ENCODE data around the gene RPE. TPM values are rescaled to one million over a fixed set of nuclear protein-coding genes. Genes with fewer than 3 reads are reported as not detected.

RPE gene
- total and polyA plus RNA-seq, 2 donors (not counting 1 experiment from before 2014, with no cell fraction given), result 16.3 to 47.8 TPM

DNA sequence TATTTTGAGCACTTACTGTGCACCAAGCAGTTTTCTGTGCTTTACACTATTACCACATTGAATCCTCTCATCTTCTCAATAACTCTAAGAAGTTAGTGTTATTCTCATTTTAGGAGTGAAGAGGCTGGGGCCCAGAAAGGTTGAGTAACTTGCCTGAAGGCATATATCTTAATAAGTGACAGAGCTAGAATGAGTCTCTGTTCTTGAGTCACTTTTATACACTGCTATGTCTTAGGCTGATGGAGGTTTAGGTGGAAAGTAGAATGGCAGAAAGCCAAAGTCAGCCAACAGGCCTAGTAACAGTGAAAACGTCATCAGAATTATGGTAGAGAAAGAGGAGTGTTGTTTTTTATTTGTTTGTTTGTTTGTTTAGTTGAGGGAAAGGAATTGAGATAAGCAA, 27.9 kb upstream of the RPE start:
- DNase-seq, result no peak
- no peak overlapping the region for H3K27ac Mint-ChIP-seq
- intact Hi-C loops (cut with micrococcal nuclease), result no loop called here
- peaks cover 19% of the 10 kb centered on the region for H3K27me3 Mint-ChIP-seq
- H3K4me1 Mint-ChIP-seq, result no peaks in the 10 kb centered on the region
- Histone ChIP-seq H3K36me3 (replicated peaks in 1 of 2; ENCODE audit: control extremely low read depth in 1 of 2, control insufficient read depth in 1 of 2, extremely low read depth in 1 of 2, insufficient read depth in 2 of 2, low read length in 1 of 2) (no peaks in the 10 kb centered on the region), H3K79me2 (ENCODE audit: control insufficient read depth, insufficient read depth, low read length) (no peaks in the 10 kb centered on the region), H3K4me2 (replicated peaks; ENCODE audit: low read depth, low read length, poor library complexity, severe bottlenecking) (no peak overlapping the region), H3K9me3 (ENCODE audit: control extremely low read depth in 1 of 3, control insufficient read depth in 2 of 3, insufficient read depth in 1 of 3, low read length in 2 of 3) (no peaks in the 10 kb centered on the region), H4K20me1 (ENCODE audit: control insufficient read depth, insufficient read depth, low read length, poor library complexity, severe bottlenecking) (no peaks in the 10 kb centered on the region), H2AFZ (ENCODE audit: insufficient read depth, low read depth, low read length, poor library complexity, severe bottlenecking) (no peak overlapping the region), H3K27ac (ENCODE audit: low read length in 2 of 2) (no peak overlapping the region), H3K9ac (ENCODE audit: low read length) (no peak overlapping the region), H3K4me3 (ENCODE audit: control extremely low read depth in 1 of 5, extremely low read depth in 1 of 5, insufficient read depth in 1 of 5, low read depth in 2 of 5, low read length in 4 of 5) (no peak overlapping the region), H3K4me1 (ENCODE audit: control insufficient read depth in 2 of 2, insufficient read depth in 2 of 2, low read length in 2 of 2) (no peaks in the 10 kb centered on the region), H3K27me3 (replicated peaks in 1 of 4; ENCODE audit: control extremely low read depth in 1 of 4, control insufficient read depth in 3 of 4, insufficient read depth in 4 of 4, low read length in 3 of 4) (peaks cover 0 to 5% (median 0%) of the 10 kb centered on the region in 4 experiments)
- H3K4me3 Mint-ChIP-seq, result no peak overlapping the region
- H3K9me3 Mint-ChIP-seq (ENCODE audit: insufficient read depth), result no peaks in the 10 kb centered on the region
- no peak for ATAC-seq (ENCODE audit: low read depth)
- WGBS (ENCODE audit: insufficient coverage), result 67% methylated on average over 1 of the region's 1 CpG
- POLR2A ChIA-PET, result no interaction called here
- TF ChIP-seq, protein P1, sequence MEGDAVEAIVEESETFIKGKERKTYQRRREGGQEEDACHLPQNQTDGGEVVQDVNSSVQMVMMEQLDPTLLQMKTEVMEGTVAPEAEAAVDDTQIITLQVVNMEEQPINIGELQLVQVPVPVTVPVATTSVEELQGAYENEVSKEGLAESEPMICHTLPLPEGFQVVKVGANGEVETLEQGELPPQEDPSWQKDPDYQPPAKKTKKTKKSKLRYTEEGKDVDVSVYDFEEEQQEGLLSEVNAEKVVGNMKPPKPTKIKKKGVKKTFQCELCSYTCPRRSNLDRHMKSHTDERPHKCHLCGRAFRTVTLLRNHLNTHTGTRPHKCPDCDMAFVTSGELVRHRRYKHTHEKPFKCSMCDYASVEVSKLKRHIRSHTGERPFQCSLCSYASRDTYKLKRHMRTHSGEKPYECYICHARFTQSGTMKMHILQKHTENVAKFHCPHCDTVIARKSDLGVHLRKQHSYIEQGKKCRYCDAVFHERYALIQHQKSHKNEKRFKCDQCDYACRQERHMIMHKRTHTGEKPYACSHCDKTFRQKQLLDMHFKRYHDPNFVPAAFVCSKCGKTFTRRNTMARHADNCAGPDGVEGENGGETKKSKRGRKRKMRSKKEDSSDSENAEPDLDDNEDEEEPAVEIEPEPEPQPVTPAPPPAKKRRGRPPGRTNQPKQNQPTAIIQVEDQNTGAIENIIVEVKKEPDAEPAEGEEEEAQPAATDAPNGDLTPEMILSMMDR (IDR thresholded peaks at IDR 0.05), result no peak
- TF ChIP-seq EZH2 (IDR thresholded peaks at IDR 0.05; ENCODE audit: borderline replicate concordance, insufficient read depth, low read depth, low read length, poor library complexity, severe bottlenecking), result no peak
- CTCF ChIA-PET, result interaction anchor here (12.3 kb wide), 1 partner anchor 223 kb away, joined by 211 read pairs; no protein-coding TSS in a partner anchor

DNA sequence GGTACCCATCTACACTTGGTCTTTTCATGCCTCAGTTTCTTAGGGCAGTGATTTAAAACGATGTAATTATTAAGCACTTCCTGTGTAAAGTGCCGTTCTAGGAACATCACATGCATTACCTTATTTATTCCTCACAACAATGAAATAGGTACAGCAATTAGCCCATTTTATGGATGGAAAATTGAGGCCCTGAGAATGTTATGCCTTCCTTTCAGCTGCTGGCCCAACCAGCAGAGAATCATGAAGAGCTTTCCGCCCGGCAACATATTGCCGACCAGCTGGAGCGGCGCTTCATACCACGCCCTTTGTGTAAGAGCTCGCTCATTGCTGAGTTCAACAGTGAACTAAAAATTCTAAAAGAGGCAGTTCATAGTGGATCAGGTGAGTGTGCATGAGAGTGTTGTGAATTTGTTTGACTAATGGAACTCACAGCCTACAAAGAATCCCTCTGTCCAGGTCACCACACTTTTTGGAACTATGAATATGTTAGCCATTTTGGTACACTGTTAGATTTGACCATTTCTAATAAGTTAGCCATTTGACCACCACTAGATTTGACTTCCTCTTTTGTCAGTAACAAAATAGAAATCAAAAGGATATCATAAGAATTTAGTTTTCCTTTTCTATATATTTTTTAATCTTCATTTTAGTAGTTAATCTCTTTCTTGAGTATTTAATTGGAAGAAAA, 25.6 kb upstream of the RPE start:
- ATAC-seq (ENCODE audit: low read depth) (no peak), DNase-seq (no peak)
- WGBS (ENCODE audit: insufficient coverage), result 98% methylated on average over 5 of the region's 9 CpGs
- no peaks in the 10 kb centered on the region for H3K9me3 Mint-ChIP-seq (ENCODE audit: insufficient read depth)
- ChIA-PET POLR2A (no interaction called here), CTCF (interaction anchor here (0.9 to 12.3 kb wide), 10 partner anchors 9 to 422 kb away, joined by 3 to 211 read pairs (median 5); no protein-coding TSS in a partner anchor)
- peaks cover 16% of the 10 kb centered on the region for H3K27me3 Mint-ChIP-seq
- Histone ChIP-seq H3K27me3 (replicated peaks in 1 of 4; ENCODE audit: control extremely low read depth in 1 of 4, control insufficient read depth in 3 of 4, insufficient read depth in 4 of 4, low read length in 3 of 4) (no peaks in the 10 kb centered on the region), H3K4me3 (ENCODE audit: control extremely low read depth in 1 of 5, extremely low read depth in 1 of 5, insufficient read depth in 1 of 5, low read depth in 2 of 5, low read length in 4 of 5) (no peak overlapping the region), H3K36me3 (replicated peaks in 1 of 2; ENCODE audit: control extremely low read depth in 1 of 2, control insufficient read depth in 1 of 2, extremely low read depth in 1 of 2, insufficient read depth in 2 of 2, low read length in 1 of 2) (no peaks in the 10 kb centered on the region), H4K20me1 (ENCODE audit: control insufficient read depth, insufficient read depth, low read length, poor library complexity, severe bottlenecking) (no peaks in the 10 kb centered on the region), H3K9ac (ENCODE audit: low read length) (no peak overlapping the region), H3K79me2 (ENCODE audit: control insufficient read depth, insufficient read depth, low read length) (no peaks in the 10 kb centered on the region), H3K27ac (ENCODE audit: low read length in 2 of 2) (no peak overlapping the region), H2AFZ (ENCODE audit: insufficient read depth, low read depth, low read length, poor library complexity, severe bottlenecking) (no peak overlapping the region), H3K9me3 (ENCODE audit: control extremely low read depth in 1 of 3, control insufficient read depth in 2 of 3, insufficient read depth in 1 of 3, low read length in 2 of 3) (no peaks in the 10 kb centered on the region), H3K4me1 (ENCODE audit: control insufficient read depth in 2 of 2, insufficient read depth in 2 of 2, low read length in 2 of 2) (no peaks in the 10 kb centered on the region), H3K4me2 (replicated peaks; ENCODE audit: low read depth, low read length, poor library complexity, severe bottlenecking) (no peak overlapping the region)
- no peaks in the 10 kb centered on the region for H3K4me1 Mint-ChIP-seq
- intact Hi-C loops (cut with micrococcal nuclease), result loop anchor here (1.0 kb wide), 2 partner anchors 218 to 222 kb away; no protein-coding TSS in a partner anchor
- no peak overlapping the region for H3K27ac Mint-ChIP-seq
- no peak for TF ChIP-seq EZH2 (IDR thresholded peaks at IDR 0.05; ENCODE audit: borderline replicate concordance, insufficient read depth, low read depth, low read length, poor library complexity, severe bottlenecking)
- TF ChIP-seq, protein P1 (IDR thresholded peaks at IDR 0.05), result no peak
- no peak overlapping the region for H3K4me3 Mint-ChIP-seq

Measured in B cell (primary cell).